AG10803 (cell line): ENCODE results near the gene TP73.

ENCODE experiments used
- DNase-seq: peaks from one replicate; pipeline ENCODE4 v3.0.0; 2010; ENCODE audit warnings: low read depth
- H3K4me3 ChIP-seq: 2 replicates; pipeline ENCODE4 v1.5.1; 2011; ENCODE audit warnings: mild to moderate bottlenecking, low read length, control low read depth
- TF ChIP-seq, protein P1 (sequence below): conservative IDR thresholded peaks from 2 replicates; pipeline ENCODE4 v1.5.1; 2011; ENCODE audit warnings: mild to moderate bottlenecking, low read length, control low read depth, inconsistent platforms

TP73 gene

DNA sequence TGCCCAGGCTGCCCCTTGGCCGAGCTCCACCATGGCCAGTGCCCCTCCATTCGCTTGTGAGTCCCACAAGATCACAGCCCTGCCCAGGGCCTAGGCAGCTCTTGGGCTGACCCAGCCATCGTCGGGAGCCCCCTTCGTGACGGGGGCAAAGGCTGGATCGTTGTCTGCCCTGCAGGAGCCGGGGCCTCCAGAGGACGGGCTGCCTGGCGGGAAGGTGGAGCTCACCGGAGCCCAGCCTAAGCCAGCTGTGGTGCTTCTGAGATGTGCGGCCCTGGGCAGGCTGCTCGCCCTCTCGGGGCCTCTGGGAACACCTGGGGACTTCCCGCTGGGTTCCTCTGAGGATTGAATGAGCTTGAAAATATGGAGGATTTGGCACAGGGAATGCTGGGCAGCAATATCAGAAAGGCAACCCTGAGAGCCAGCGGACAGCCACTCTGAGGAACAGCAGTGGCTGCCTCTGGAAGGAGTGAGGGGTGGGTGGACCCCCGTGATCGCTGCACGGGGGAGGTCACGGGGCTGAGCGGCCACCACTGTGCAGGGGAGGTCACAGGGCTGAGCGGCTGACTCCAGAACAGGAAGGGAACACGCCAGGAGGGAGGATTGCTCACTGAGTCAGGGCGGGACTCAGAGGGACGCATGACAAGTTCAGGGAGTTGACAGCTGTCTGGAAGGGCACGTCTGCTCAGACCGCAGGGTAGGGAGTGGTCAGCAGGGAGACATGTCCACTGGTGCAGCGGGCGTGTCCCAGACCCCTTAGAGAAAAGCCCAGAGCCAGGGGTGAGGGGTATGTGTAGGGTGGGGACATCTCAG is 19.3 kb downstream of the TP73 start:
- no peak overlapping the region for H3K4me3 ChIP-seq
- TF ChIP-seq, protein P1, sequence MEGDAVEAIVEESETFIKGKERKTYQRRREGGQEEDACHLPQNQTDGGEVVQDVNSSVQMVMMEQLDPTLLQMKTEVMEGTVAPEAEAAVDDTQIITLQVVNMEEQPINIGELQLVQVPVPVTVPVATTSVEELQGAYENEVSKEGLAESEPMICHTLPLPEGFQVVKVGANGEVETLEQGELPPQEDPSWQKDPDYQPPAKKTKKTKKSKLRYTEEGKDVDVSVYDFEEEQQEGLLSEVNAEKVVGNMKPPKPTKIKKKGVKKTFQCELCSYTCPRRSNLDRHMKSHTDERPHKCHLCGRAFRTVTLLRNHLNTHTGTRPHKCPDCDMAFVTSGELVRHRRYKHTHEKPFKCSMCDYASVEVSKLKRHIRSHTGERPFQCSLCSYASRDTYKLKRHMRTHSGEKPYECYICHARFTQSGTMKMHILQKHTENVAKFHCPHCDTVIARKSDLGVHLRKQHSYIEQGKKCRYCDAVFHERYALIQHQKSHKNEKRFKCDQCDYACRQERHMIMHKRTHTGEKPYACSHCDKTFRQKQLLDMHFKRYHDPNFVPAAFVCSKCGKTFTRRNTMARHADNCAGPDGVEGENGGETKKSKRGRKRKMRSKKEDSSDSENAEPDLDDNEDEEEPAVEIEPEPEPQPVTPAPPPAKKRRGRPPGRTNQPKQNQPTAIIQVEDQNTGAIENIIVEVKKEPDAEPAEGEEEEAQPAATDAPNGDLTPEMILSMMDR: no peak
- DNase-seq: no peak

DNA sequence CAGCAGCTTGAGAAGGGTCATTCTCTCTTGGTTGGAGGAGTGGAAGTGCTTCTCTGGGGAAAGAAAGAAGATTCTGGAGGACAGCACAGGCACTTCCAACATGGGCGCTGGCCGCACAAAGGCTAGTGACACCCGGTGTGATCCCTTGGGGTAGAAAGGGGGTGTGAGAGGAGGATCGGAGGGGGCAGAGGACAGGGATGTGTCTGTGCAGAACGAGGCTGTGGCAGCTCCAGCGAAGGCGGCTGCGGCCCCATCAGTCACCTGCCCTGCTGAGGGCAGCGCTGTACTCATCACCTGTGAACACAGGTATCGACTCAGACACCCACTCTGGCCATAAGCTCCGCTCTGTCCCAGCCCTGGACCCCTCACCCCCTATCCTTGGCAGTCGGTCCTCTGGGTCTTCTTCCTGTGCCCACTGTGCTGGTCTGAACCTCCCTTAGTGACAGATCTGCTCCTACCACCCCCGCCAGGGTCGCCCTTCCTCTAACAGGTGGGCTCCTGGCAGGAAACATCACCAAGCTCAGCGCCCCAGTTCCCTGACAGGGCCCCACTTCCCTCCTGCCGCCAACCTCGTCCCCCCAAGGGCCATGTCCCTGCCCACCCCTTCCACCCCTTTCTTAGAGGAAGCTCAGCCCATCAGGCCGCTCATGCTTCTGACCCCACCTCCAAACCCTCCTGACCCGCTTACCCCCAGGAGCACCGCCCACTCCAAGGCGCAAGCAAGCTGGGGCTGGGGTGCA is 20.1 kb downstream of the TP73 start:
- DNase-seq: no peak
- TF ChIP-seq, protein P1: no peak
- no peak overlapping the region for H3K4me3 ChIP-seq

DNA sequence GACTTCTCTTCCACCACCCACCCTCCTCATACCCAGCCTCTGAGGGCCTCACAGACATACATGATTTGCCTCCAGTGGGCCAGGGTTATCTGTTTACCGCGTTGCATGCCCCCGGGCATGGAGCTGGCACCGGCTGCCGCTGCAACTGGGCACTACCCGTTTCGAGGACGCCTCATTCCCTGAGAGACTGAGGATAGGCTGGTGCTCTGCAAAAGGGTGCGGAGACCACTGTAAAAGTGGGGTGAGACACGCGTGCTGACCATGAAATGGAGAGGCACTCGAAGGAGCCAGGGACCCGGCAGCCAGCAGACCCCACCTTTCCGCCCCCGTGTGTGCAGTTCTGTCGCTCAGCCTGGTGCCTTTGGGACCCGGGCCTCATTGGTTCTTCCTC is 20.6 kb downstream of the TP73 start:
- DNase-seq: no peak
- TF ChIP-seq, protein P1: no peak
- H3K4me3 ChIP-seq: no peak overlapping the region

DNA sequence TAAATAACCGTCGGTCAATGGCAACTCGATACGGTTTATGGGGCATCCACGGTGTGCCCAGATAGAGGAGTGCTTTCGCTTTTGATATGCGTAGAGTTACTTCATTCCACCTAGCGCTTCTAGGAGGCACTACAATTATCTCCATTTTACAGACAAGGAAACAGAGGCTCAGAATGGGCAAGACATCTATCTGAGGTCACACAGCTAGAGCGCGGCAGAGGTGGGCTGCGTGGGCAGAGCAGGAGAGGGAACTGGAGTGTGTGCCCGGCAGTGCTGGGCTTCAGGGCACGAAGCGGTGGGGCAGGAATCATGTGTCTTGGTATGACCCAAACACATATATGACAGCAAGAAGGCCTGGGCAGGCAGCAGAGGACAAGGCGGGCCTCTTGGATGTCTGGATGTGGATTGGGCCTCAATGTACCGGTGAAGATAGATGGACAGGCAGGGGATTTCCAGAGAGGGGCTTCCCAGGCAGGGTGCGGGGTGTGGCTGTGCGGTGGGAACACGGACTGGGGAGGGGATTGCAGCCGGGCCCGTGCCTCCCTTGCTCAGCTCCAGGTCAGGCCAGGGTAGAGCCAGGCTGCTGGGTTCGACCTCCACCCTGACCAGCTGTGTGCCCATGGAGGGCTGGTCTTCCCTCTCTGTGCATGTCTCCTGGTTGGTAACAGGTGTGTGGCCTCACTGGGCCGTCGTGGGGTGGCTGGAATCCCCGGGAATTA is 21.2 kb downstream of the TP73 start:
- TF ChIP-seq, protein P1: no peak
- no peak for DNase-seq
- no peak overlapping the region for H3K4me3 ChIP-seq

DNA sequence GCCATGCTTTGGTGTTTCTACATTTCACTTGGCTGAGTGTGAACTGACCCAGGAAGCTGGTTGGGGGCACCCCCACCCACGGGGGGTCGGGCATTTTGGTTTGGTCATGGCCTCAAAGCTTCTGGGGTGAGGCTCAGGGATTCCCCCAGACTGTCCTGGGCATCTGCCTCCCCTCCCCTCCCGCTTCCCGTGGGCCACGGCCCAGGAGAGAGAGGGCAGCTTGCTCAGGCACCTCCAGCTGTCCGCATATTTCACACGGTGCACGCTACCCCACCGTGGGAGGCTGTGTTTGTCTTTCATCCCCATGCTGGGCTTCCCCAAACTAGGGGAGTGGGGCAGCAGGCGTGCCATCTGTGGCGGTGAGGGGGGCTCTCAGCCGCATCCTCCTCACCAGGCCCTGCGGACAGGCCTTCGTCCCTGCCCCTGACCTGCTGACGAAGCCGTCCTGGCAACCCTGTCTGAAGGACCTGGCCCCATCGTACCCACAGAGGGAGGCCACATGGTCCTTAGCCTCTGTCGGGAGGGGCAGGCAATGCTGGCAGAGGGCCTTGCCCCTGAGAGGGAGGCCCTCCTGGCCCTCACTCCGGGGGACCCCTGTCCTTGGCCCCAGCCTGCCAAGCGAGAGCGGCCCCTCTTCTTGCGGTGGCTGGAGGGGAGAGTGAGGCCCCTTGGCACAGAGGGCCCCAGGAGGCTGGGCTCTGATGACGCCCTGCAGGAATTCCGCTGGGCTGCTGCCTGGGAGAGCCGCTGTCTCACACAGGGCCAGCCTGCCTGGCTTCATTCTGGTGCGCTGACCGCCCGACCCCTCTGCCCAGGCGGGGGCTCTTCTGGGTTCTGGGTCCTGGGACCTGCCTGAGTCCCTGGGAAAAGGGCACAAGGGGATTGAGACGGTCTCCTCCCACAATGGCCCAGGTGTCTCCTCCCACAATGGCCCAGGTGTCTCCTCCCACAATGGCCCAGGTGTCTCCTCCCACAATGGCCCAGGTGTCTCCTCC is 22.1 kb downstream of the TP73 start:
- peak; percentile 5 for DNase-seq
- TF ChIP-seq, protein P1: no peak
- no peak overlapping the region for H3K4me3 ChIP-seq

DNA sequence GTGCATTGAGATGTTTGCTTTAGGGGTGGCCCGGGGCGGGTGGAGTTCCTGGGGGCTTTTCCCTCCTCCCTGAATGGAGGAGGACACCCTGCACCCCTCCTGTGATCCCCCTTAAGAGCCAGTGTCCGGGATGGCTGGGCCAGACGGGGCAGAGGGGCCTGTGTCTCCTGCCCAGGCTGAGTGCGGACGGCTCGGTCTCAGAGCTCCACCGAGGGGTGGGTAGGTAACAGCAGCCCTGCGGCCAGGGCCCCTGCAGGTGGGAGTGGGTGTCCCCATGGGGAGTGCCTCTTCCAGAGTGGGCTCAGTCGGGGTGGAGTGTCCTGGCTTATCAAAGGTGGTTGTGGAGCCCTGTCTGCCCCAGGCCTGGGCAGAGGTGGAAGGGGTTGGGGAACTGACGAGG is 23.1 kb downstream of the TP73 start:
- DNase-seq: no peak
- TF ChIP-seq, protein P1: no peak
- no peak overlapping the region for H3K4me3 ChIP-seq
